GM12878 (cell line): ENCODE measurements around the gene NPC1. TPM values are rescaled to one million over a fixed set of nuclear protein-coding genes. Genes with fewer than 3 reads are reported as not detected.

Experiments used
- ATAC-seq: fragments of 200-7000 bp; cut with Tn5 transposase; 3 replicates; pipeline ENCODE4 v1.9.1; 2020; ENCODE audit warnings: mild to moderate bottlenecking, moderate library complexity
- BruUV-seq: library from RNA; stranded (reverse); fragments of 400-500 nt; replicated peaks from 2 replicates; lab custom pipeline; 2021; lab: Mats Ljungman, UMichigan
- CTCF ChIA-PET: fragments of 300-600 bp; sonication (Branson Sonifier 250); formaldehyde crosslinking; extraction: SDS; loops from one replicate; lab custom pipeline; 2021; ENCODE audit warnings: inconsistent platforms; lab: Yijun Ruan, JAX
- POLR2A ChIA-PET: fragments of 350-600 bp; formaldehyde crosslinking; extraction: SDS; loops from one replicate; lab custom pipeline; 2021; ENCODE audit warnings: inconsistent platforms; lab: Charles Lee
- RAD21 ChIA-PET: fragments of 300-600 bp; sonication (Branson Sonifier 250); formaldehyde crosslinking; loops from one replicate; lab custom pipeline; 2023; ENCODE audit warnings: antibody characterized with exemption; ENCODE audit not compliant: unreplicated experiment; lab: Charles Lee
- SMC1A ChIA-PET: fragments of 300-600 bp; sonication (Branson Sonifier 250); formaldehyde crosslinking; loops from one replicate; lab custom pipeline; 2023; ENCODE audit not compliant: unreplicated experiment, uncharacterized antibody; lab: Charles Lee
- DNase-seq: peaks from one replicate; pipeline ENCODE4 v3.0.0-alpha.2; 2011; ENCODE audit warnings: low read depth, low spot score
- FAIRE-seq: peaks from 3 replicates; lab custom pipeline; 2011; peaks lifted over from hg19 to GRCh38; lab: Jason Lieb, UNC
- H2AFZ ChIP-seq: 2 replicates; pipeline ENCODE4 v1.6.0; 2011; ENCODE audit warnings: low read depth, low read length, control low read depth; ENCODE audit not compliant: control insufficient read depth
- H3K27ac ChIP-seq: 2 replicates; pipeline ENCODE4 v1.5.1; 2011; ENCODE audit warnings: control low read depth; ENCODE audit not compliant: control insufficient read depth, insufficient read depth
- H3K27me3 ChIP-seq, 2 experiments: replicated peaks in 1 of 2; 2 replicates each; pipeline versions ENCODE4 v1.6.0 to v1.6.1; 2011; ENCODE audit warnings: low read length in 1 of 2; ENCODE audit not compliant: control insufficient read depth in 2 of 2, insufficient read depth in 2 of 2
- H3K36me3 ChIP-seq, 2 experiments: 2 replicates each; pipeline ENCODE4 v1.5.1; 2011; ENCODE audit warnings: low read length in 1 of 2; ENCODE audit not compliant: control insufficient read depth in 2 of 2, insufficient read depth in 2 of 2
- H3K4me1 ChIP-seq: 2 replicates; pipeline ENCODE4 v1.6.1; 2011; ENCODE audit warnings: mild to moderate bottlenecking, low read length, moderate library complexity, mixed read lengths; ENCODE audit not compliant: control insufficient read depth, insufficient read depth
- H3K4me2 ChIP-seq: 2 replicates; pipeline ENCODE4 v1.6.0; 2011; ENCODE audit warnings: control low read depth; ENCODE audit not compliant: control insufficient read depth, insufficient read depth
- H3K4me3 ChIP-seq: fragments of 200-600 bp; sonication (generic); 2 replicates; pipeline ENCODE4 v1.5.1; 2016
- H3K79me2 ChIP-seq: 2 replicates; pipeline ENCODE4 v1.6.0; 2011; ENCODE audit warnings: low read length; ENCODE audit not compliant: control insufficient read depth, insufficient read depth
- H3K9ac ChIP-seq: 2 replicates; pipeline ENCODE4 v1.8.0; 2011; ENCODE audit warnings: low read length, control low read depth, mixed read lengths; ENCODE audit not compliant: control insufficient read depth, insufficient read depth
- H3K9me3 ChIP-seq: replicated peaks from 3 replicates; pipeline ENCODE4 v1.5.1; 2011; ENCODE audit warnings: mild to moderate bottlenecking, low read length; ENCODE audit not compliant: control insufficient read depth, insufficient read depth
- H4K20me1 ChIP-seq: 2 replicates; pipeline ENCODE4 v1.6.0; 2011; ENCODE audit not compliant: control insufficient read depth, insufficient read depth
- FOXK2 ChIP-seq: fragments of 450-650 bp; IDR thresholded peaks from 2 replicates; pipeline ENCODE4 v1.6.1; 2017; ENCODE audit warnings: mild to moderate bottlenecking, moderate library complexity
- GATAD2B ChIP-seq: fragments of 450-650 bp; conservative IDR thresholded peaks from 2 replicates; pipeline ENCODE4 v1.6.1; 2017; ENCODE audit warnings: low read depth, mild to moderate bottlenecking, moderate library complexity
- IKZF1 ChIP-seq: fragments of 450-650 bp; conservative IDR thresholded peaks from 2 replicates; pipeline ENCODE4 v1.6.1; 2017; ENCODE audit warnings: antibody characterized with exemption, mild to moderate bottlenecking
- MLLT1 ChIP-seq: fragments of 450-650 bp; IDR thresholded peaks from 2 replicates; pipeline ENCODE4 v1.6.1; 2016; ENCODE audit warnings: mild to moderate bottlenecking
- MXI1 ChIP-seq: fragments of 150-350 bp; IDR thresholded peaks from 2 replicates; pipeline ENCODE4 v1.6.1; 2011; ENCODE audit warnings: low read depth, mild to moderate bottlenecking, inconsistent platforms, low read length, improper control_type of control experiment
- NR2F1 ChIP-seq: fragments of 450-650 bp; conservative IDR thresholded peaks from 2 replicates; pipeline ENCODE4 v1.6.1; 2017; ENCODE audit warnings: mild to moderate bottlenecking
- POLR2AphosphoS2 ChIP-seq: IDR thresholded peaks from 2 replicates; pipeline ENCODE4 v1.6.1; 2011; ENCODE audit warnings: low read depth, mild to moderate bottlenecking, low read length, improper control_type of control experiment, moderate library complexity
- PRDM15 ChIP-seq: fragments of 450-650 bp; formaldehyde crosslinking; IDR thresholded peaks from 2 replicates; pipeline ENCODE4 v1.4.0; 2020; ENCODE audit warnings: mild to moderate bottlenecking, moderate library complexity
- SMC3 ChIP-seq: IDR thresholded peaks from 2 replicates; pipeline ENCODE4 v1.6.1; 2011; ENCODE audit warnings: low read length, improper control_type of control experiment, borderline replicate concordance
- SRF ChIP-seq, 2 experiments: IDR thresholded peaks; 2 replicates each; pipeline ENCODE4 v1.6.1; 2011; ENCODE audit warnings: low read depth in 2 of 2, low read length in 2 of 2, mild to moderate bottlenecking in 1 of 2, moderate library complexity in 1 of 2
- STAT3 ChIP-seq: IDR thresholded peaks from 2 replicates; pipeline ENCODE4 v1.6.1; 2011; ENCODE audit warnings: low read depth, low read length, improper control_type of control experiment
- YY1 ChIP-seq: IDR thresholded peaks from 2 replicates; pipeline ENCODE4 v1.6.1; 2011; ENCODE audit warnings: low read depth, mild to moderate bottlenecking, low read length
- ZZZ3 ChIP-seq: IDR thresholded peaks from 2 replicates; pipeline ENCODE4 v1.6.1; 2011; ENCODE audit warnings: low read depth; ENCODE audit not compliant: control insufficient read depth, insufficient read length
- WGBS: methylation state at CpG from one replicate; pipeline ENCODE4 v1.1.6; 2016; ENCODE audit warnings: low lambda C conversion rate; ENCODE audit not compliant: insufficient replicate concordance, insufficient coverage; ENCODE audit errors: missing lambda C conversion rate; 5-methylcytosine and 5-hydroxymethylcytosine counted together
- in situ Hi-C: fragments of 300-500 bp; cut with MboI; formaldehyde crosslinking; loops from 9 replicates; pipeline ENCODE4 v1.14.3; 2018; ENCODE audit warnings: mixed read lengths
- intact Hi-C: fragments of 100-400 bp; cut with micrococcal nuclease; formaldehyde crosslinking; loops from one replicate; pipeline ENCODE4 v1.14.2; 2022; ENCODE audit not compliant: unreplicated experiment
- polyA plus RNA-seq, 11 experiments: library from polyadenylated mRNA; depleted of rRNA in 4 of 11; unstranded in 6 of 11; stranded (reverse) in 5 of 11; fragments of >200 nt; fragmentation: Nextera tagmentation in 4 of 11; fragmentation: Illumina TruSeq in 1 of 11; extraction: Ambion mirVana in 4 of 11; extraction: Trizol in 1 of 11; gene quantifications; 1 replicate in 1 of 11; 2 replicates in 10 of 11; pipeline versions ENCODE4 v1.2.1 to v1.2.3, GENCODE V29; 2011 to 2016; ENCODE audit warnings: inconsistent platforms in 2 of 11, missing spikeins in 2 of 11, low read depth in 1 of 11
- total RNA-seq, 4 experiments: library from RNA; depleted of rRNA in 3 of 4; stranded (reverse); fragments of >200 nt in 3 of 4; fragmentation: Illumina TruSeq in 1 of 4; extraction: Trizol in 1 of 4; gene quantifications; 2 replicates each; pipeline versions ENCODE4 v1.2.1 to v1.2.3, GENCODE V29; 2013 to 2021
- TF ChIP-seq, protein P1 (sequence below): fragments of 450-650 bp; IDR thresholded peaks from 2 replicates; pipeline ENCODE4 v1.6.1; 2017; ENCODE audit warnings: antibody characterized with exemption, mild to moderate bottlenecking, moderate library complexity
- TF ChIP-seq, protein P2 (sequence below): fragments of 450-650 bp; conservative IDR thresholded peaks from 2 replicates; pipeline ENCODE4 v1.6.1; 2017; ENCODE audit warnings: mild to moderate bottlenecking, moderate library complexity

NPC1 gene
- total and polyA plus RNA-seq, 10 of the 15 experiments (the other 5 are each of a cell fraction or from before 2014, with no cell fraction given): 10.1 to 45.2 (median 19.4) TPM

- Histone ChIP-seq H3K27ac (no peak overlapping the region), H3K79me2 (no peaks in the 10 kb centered on the region), H3K27me3 (no peaks in the 10 kb centered on the region), H3K4me1 (no peaks in the 10 kb centered on the region), H3K4me2 (no peak overlapping the region), H3K9ac (no peak overlapping the region), H3K4me3 (no peak overlapping the region), H2AFZ (no peak overlapping the region), H3K36me3 (peaks cover 20 to 39% of the 10 kb centered on the region in 2 experiments), H4K20me1 (no peaks in the 10 kb centered on the region), H3K9me3 (no peaks in the 10 kb centered on the region)
- ATAC-seq: no peak
- SMC1A ChIA-PET: interaction anchor here (1.0 to 1.3 kb wide), 2 partner anchors 9 to 75 kb away, joined by 3 to 5 read pairs; no protein-coding TSS in a partner anchor
- DNase-seq: no peak
- POLR2A ChIA-PET: no interaction called here
- in situ Hi-C loops (no loop called here), intact Hi-C loops (no loop called here)
- RAD21 ChIA-PET: no interaction called here
- 100% methylated on average over 3 of the region's 3 CpGs for WGBS
- no TSS peak for BruUV-seq
- FAIRE-seq: no peak
- CTCF ChIA-PET: interaction anchor here (1.0 to 1.9 kb wide), 2 partner anchors 28 to 36 kb away, joined by 3 to 5 read pairs; no protein-coding TSS in a partner anchor
- TF ChIP-seq STAT3 (no peak), YY1 (no peak), FOXK2 (no peak), GATAD2B (no peak), POLR2AphosphoS2 (no peak), NR2F1 (no peak), MLLT1 (no peak), MXI1 (no peak), SRF (IDR thresholded peaks at IDR 0.05; ENCODE audit: low read depth in 2 of 2, low read length in 2 of 2) (no peak), SMC3 (no peak), PRDM15 (CRISPR knock-in tag) (no peak), ZZZ3 (no peak), IKZF1 (no peak)
- TF ChIP-seq, protein P1, sequence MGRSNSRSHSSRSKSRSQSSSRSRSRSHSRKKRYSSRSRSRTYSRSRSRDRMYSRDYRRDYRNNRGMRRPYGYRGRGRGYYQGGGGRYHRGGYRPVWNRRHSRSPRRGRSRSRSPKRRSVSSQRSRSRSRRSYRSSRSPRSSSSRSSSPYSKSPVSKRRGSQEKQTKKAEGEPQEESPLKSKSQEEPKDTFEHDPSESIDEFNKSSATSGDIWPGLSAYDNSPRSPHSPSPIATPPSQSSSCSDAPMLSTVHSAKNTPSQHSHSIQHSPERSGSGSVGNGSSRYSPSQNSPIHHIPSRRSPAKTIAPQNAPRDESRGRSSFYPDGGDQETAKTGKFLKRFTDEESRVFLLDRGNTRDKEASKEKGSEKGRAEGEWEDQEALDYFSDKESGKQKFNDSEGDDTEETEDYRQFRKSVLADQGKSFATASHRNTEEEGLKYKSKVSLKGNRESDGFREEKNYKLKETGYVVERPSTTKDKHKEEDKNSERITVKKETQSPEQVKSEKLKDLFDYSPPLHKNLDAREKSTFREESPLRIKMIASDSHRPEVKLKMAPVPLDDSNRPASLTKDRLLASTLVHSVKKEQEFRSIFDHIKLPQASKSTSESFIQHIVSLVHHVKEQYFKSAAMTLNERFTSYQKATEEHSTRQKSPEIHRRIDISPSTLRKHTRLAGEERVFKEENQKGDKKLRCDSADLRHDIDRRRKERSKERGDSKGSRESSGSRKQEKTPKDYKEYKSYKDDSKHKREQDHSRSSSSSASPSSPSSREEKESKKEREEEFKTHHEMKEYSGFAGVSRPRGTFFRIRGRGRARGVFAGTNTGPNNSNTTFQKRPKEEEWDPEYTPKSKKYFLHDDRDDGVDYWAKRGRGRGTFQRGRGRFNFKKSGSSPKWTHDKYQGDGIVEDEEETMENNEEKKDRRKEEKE: no peak
- TF ChIP-seq, protein P2, sequence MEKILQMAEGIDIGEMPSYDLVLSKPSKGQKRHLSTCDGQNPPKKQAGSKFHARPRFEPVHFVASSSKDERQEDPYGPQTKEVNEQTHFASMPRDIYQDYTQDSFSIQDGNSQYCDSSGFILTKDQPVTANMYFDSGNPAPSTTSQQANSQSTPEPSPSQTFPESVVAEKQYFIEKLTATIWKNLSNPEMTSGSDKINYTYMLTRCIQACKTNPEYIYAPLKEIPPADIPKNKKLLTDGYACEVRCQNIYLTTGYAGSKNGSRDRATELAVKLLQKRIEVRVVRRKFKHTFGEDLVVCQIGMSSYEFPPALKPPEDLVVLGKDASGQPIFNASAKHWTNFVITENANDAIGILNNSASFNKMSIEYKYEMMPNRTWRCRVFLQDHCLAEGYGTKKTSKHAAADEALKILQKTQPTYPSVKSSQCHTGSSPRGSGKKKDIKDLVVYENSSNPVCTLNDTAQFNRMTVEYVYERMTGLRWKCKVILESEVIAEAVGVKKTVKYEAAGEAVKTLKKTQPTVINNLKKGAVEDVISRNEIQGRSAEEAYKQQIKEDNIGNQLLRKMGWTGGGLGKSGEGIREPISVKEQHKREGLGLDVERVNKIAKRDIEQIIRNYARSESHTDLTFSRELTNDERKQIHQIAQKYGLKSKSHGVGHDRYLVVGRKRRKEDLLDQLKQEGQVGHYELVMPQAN: no peak
Observed at GRCh38 chr18:23551978-23552377, 34.3 kb downstream of the NPC1 start.
